Gastroesophageal sphincter (tissue), 3 donors: Measurements from ENCODE around the gene TBC1D10A.

Source experiments
- CTCF ChIP-seq, 4 experiments: fragments of 200-600 bp in 2 of 4; fragments of 450-650 bp in 2 of 4; sonication (generic) in 1 of 4; IDR thresholded peaks; one replicate each; pipeline ENCODE4 v1.5.1; 2017 to 2019; ENCODE audit warnings: antibody characterized with exemption in 4 of 4, mild to moderate bottlenecking in 2 of 4, moderate library complexity in 2 of 4
- EP300 ChIP-seq: sonication (generic); formaldehyde crosslinking; IDR thresholded peaks from one replicate; pipeline ENCODE4 v1.6.1; 2017; ENCODE audit warnings: antibody characterized with exemption, mild to moderate bottlenecking
- POLR2A ChIP-seq, 2 donors: fragments of 450-650 bp; IDR thresholded peaks; one replicate each; pipeline ENCODE4 v1.6.1; 2017; ENCODE audit warnings: antibody characterized with exemption in 2 of 2, mild to moderate bottlenecking in 2 of 2, moderate library complexity in 1 of 2
- POLR2AphosphoS5 ChIP-seq: sonication (generic); formaldehyde crosslinking; IDR thresholded peaks from one replicate; pipeline ENCODE4 v1.6.1; 2017; ENCODE audit warnings: antibody characterized with exemption

GRCh38 chr22:30373331-30374325, 46.9 kb upstream of the TBC1D10A start:
- TF ChIP-seq POLR2A (IDR thresholded peaks at IDR 0.05) = no peak
- no peak for TF ChIP-seq CTCF (IDR thresholded peaks at IDR 0.05)
- no peak for TF ChIP-seq POLR2AphosphoS5
- TF ChIP-seq EP300 = no peak
